Retinal pigment epithelial cell (primary cell): ENCODE results near the gene DVL1.

Experiments
- DNase-seq: peaks from one replicate; pipeline ENCODE4 v3.0.0-alpha.2; 2010; ENCODE audit warnings: low read depth
- H3K4me3 ChIP-seq: 2 replicates; pipeline ENCODE4 v1.5.1; 2011; ENCODE audit warnings: mild to moderate bottlenecking, low read length, control low read depth, moderate library complexity
- CTCF ChIP-seq: conservative IDR thresholded peaks from 2 replicates; pipeline ENCODE4 v1.5.1; 2011; ENCODE audit warnings: low read depth, low read length, control low read depth, inconsistent platforms

Gene DVL1

GRCh38 chr1:1359308-1359663 is 10.1 kb upstream of the DVL1 start:
- DNase-seq: no peak
- H3K4me3 ChIP-seq: no peak overlapping the region
- TF ChIP-seq CTCF: no peak

GRCh38 chr1:1358433-1359271 is 9.4 kb upstream of the DVL1 start, which contains the start of gene MXRA8:
MXRA8 (minus strand) TSS chr1:1358555; CDS start chr1:1358504, 51 bp downstream.
- H3K4me3 ChIP-seq: peak within 1 kb of the TSS; percentile 68
- DNase-seq: no peak
- no peak for TF ChIP-seq CTCF

DNA sequence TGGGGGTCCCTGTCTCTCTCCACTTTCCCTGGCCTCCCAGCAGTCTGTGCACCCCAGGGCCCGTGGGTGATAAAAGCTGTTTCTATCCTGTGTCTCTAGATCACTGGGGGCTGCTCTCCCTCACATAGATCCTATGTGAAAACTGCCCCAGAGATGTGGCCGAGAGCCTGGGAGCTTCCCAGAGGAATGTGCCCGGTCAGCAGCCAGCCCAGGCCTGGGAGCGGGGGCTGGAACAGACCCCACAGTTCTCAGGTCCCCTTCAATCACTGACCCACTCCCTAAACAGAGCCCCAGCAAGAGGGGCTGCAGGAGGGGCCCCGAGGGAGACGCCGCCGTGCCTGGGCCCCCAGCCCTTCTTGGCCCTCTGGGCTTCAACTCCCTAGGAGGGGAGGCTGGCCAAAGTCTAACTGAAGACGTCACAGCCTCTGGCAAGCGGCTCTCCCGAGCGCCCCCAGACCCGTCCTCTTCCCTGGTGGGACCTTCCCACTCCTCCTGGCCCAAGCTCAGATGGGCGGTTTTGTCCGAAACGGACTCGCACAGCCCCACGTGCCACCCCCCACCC is 8.7 kb upstream of the DVL1 start:
- no peak for TF ChIP-seq CTCF
- peak overlapping the region; percentile 68 for H3K4me3 ChIP-seq
- no peak for DNase-seq

DNA sequence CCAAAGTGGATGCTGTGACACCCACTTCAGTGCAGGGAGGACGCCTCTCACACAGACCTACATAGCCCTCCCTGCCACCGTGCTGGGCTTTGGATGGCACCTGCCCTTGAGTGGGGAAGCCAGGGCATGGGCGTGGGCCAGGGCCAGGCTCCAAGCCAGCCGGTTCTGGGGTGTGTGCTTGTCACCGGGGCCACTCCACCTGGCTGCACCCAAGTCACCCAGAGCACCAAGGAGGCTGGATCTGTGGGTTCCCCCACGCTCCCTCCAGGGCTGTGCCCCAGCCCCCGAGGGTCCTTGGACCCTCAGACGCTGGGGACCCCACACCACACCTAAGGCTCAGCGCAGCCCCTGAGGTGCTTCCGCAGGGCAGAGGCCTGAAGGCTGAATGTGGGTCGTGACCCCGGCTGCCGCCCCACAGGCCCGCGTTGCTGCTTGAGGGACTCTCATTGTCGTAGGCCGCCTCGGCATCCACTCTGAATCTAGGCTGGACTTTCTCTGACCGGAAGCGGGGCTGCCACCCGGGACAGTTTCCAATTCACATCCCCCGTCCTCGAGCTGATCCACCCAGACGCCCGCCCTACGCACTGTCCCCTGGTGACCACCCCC is 7.7 kb upstream of the DVL1 start:
- TF ChIP-seq CTCF: no peak
- peak overlapping the region; percentile 68 for H3K4me3 ChIP-seq
- no peak for DNase-seq

DNA sequence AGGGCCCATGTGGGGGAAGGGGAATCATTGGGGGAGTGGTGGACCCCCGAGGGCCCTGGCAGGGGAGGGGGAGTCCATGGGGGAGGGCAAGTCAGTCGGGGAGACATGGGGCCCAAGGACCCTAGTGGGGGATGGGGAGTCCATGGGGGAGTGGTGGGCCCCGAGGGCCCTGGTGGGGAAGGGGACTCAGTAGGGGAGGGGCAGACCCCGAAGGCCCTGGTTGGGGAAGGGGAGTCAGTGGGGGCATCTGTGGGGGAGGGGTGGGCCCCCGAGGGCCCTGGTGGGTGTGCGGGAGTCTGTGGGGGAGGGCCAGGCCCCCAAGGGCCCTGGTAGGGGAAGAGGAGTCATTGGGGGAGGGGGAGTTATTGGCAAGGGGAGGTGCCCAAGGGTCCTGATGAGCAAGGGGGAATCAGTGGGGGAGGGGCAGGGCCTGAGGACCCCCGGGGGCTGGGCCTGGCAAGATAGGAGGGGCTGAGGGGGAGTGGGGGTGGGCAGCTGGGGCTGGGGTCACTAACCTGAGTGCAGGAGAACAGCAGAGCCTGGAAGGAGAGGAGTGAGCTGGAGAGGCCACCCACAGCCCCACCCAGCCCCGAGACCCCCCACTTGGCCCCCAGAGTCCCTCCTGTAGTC is 7.1 kb upstream of the DVL1 start:
- no peak for DNase-seq
- no peak for TF ChIP-seq CTCF
- H3K4me3 ChIP-seq: peak overlapping the region; percentile 68

GRCh38 chr1:1355416-1355815 is 6.2 kb upstream of the DVL1 start:
- no peak overlapping the region for H3K4me3 ChIP-seq
- no peak for DNase-seq
- TF ChIP-seq CTCF: no peak
